SK-N-SH treated with all-trans-retinoic acid at 6 μM for 48 hours (cell line): ENCODE results near the gene GRK3.

Experiments used
- ARNTL ChIP-seq: fragments of 450-650 bp; formaldehyde crosslinking; IDR thresholded peaks from 2 replicates; pipeline ENCODE4 v1.5.0; 2020; ENCODE audit warnings: low read depth, mild to moderate bottlenecking, moderate library complexity, borderline replicate concordance
- ISL1 ChIP-seq: fragments of 250-450 bp; sonication (Bioruptor Pico); IDR thresholded peaks from 2 replicates; pipeline ENCODE4 v2.1.2; 2022; ENCODE audit warnings: mild to moderate bottlenecking, moderate library complexity
- OSR1 ChIP-seq: fragments of 250-450 bp; sonication (Bioruptor Pico); IDR thresholded peaks from 2 replicates; pipeline ENCODE4 v1.8.0; 2022; ENCODE audit warnings: moderate library complexity, mild to moderate bottlenecking, inconsistent platforms
- TOX ChIP-seq: fragments of 250-450 bp; sonication (Bioruptor Pico); IDR thresholded peaks from 2 replicates; pipeline ENCODE4 v1.8.0; 2021; ENCODE audit warnings: mild to moderate bottlenecking, moderate library complexity, borderline replicate concordance
- ZFP30 ChIP-seq: fragments of 450-650 bp; formaldehyde crosslinking; IDR thresholded peaks from 2 replicates; pipeline ENCODE4 v1.5.0; 2022; ENCODE audit warnings: mild to moderate bottlenecking, moderate library complexity

DNA sequence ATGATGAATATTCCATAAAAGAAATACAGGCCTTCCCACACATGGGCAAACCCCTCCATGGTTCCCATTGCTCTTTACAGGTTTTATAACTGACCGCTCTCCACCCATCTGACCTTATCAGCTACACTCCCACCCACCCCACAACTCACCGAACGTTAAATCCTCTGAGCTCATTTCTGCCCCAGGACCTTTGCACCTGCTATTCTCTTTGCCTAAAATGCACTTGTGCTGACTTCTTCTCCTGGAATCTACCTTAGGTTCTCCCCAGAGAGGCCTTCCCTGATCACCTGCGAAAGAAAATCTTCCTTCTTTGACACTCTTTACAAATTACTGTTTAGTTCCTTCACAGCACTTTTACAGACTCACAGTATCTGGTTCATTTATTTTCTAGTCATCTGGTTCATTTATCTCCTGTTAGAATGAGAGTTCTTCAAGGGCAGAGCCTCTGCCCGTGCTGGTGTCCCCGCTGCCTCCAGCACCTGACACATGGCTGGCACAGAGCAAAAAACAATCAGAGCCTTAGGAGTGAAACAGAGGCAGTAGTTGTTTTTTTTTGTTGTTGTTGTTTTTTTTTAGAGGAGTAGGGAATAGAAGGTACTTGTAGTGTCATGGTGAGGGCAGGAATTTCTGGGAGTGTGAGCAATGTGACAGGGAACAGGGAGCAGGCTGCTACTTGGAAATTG is 21.6 kb upstream of the GRK3 start:
- no peak for TF ChIP-seq OSR1 (CRISPR knock-in tag)
- TF ChIP-seq ARNTL (CRISPR knock-in tag): no peak
- no peak for TF ChIP-seq ZFP30 (CRISPR knock-in tag)
- no peak for TF ChIP-seq TOX (CRISPR knock-in tag)
- TF ChIP-seq ISL1 (CRISPR knock-in tag): no peak
